Stomach smooth muscle (tissue), 2 donors: ENCODE data around the gene NXPH1.

Experiments used
- H3K27ac ChIP-seq: one replicate; pipeline ENCODE4 v1.7.0; 2013; ENCODE audit warnings: mild to moderate bottlenecking, low read length, inconsistent platforms
- H3K27me3 ChIP-seq, 2 donors: one replicate each; pipeline ENCODE4 v1.7.0; 2013; ENCODE audit warnings: low read length in 2 of 2; ENCODE audit not compliant: insufficient read depth in 2 of 2, control insufficient read depth in 1 of 2
- H3K36me3 ChIP-seq, 2 donors: one replicate each; pipeline ENCODE4 v1.7.0; 2013; ENCODE audit warnings: low read length in 2 of 2; ENCODE audit not compliant: control insufficient read depth in 2 of 2, insufficient read depth in 2 of 2
- H3K4me1 ChIP-seq: one replicate; pipeline ENCODE4 v1.7.0; 2013; ENCODE audit warnings: low read length; ENCODE audit not compliant: control insufficient read depth, insufficient read depth
- H3K4me3 ChIP-seq, 2 donors: one replicate each; pipeline ENCODE4 v1.7.0; 2013; ENCODE audit warnings: low read length in 2 of 2
- H3K9ac ChIP-seq, 2 donors: one replicate each; pipeline ENCODE4 v1.7.0; 2013; ENCODE audit warnings: low read length in 2 of 2, mild to moderate bottlenecking in 1 of 2
- H3K9me3 ChIP-seq, 2 donors: one replicate each; pipeline ENCODE4 v1.7.0; 2013; ENCODE audit warnings: low read length in 2 of 2; ENCODE audit not compliant: control insufficient read depth in 2 of 2
- donor health status: healthy.
- donor health status: Pancreatic carcinoma.

Gene NXPH1

GRCh38 chr7:8561449-8561848, 128.0 kb downstream of the NXPH1 start:
- no peak overlapping the region for H3K9ac ChIP-seq
- H3K9me3 ChIP-seq = no peaks in the 10 kb centered on the region
- no peak overlapping the region for H3K27ac ChIP-seq
- no peaks in the 10 kb centered on the region for H3K27me3 ChIP-seq
- H3K36me3 ChIP-seq = no peaks in the 10 kb centered on the region
- H3K4me1 ChIP-seq = no peaks in the 10 kb centered on the region
- no peak overlapping the region for H3K4me3 ChIP-seq

GRCh38 chr7:8564281-8564680, 130.9 kb downstream of the NXPH1 start:
- no peak overlapping the region for H3K4me3 ChIP-seq
- no peaks in the 10 kb centered on the region for H3K27me3 ChIP-seq
- no peaks in the 10 kb centered on the region for H3K4me1 ChIP-seq
- H3K36me3 ChIP-seq = no peaks in the 10 kb centered on the region
- no peak overlapping the region for H3K27ac ChIP-seq
- no peaks in the 10 kb centered on the region for H3K9me3 ChIP-seq
- H3K9ac ChIP-seq = no peak overlapping the region

GRCh38 chr7:8566016-8566415, 132.6 kb downstream of the NXPH1 start:
- Histone ChIP-seq H3K36me3 (no peaks in the 10 kb centered on the region), H3K9me3 (no peaks in the 10 kb centered on the region), H3K27ac (no peak overlapping the region), H3K4me3 (no peak overlapping the region), H3K4me1 (no peaks in the 10 kb centered on the region), H3K27me3 (no peaks in the 10 kb centered on the region), H3K9ac (no peak overlapping the region)

GRCh38 chr7:8567626-8568025, 134.2 kb downstream of the NXPH1 start:
- Histone ChIP-seq H3K36me3 (no peaks in the 10 kb centered on the region), H3K4me3 (no peak overlapping the region), H3K4me1 (no peaks in the 10 kb centered on the region), H3K9ac (no peak overlapping the region), H3K27me3 (no peaks in the 10 kb centered on the region), H3K9me3 (no peaks in the 10 kb centered on the region), H3K27ac (no peak overlapping the region)

- Histone ChIP-seq H3K27ac (no peak overlapping the region), H3K4me1 (no peaks in the 10 kb centered on the region), H3K27me3 (peaks cover 0 to 2% of the 10 kb centered on the region in 2 donors), H3K4me3 (no peak overlapping the region), H3K9me3 (no peaks in the 10 kb centered on the region), H3K9ac (no peak overlapping the region), H3K36me3 (no peaks in the 10 kb centered on the region)
Measured at GRCh38 chr7:8579661-8580194, 146.3 kb downstream of the NXPH1 start.

- Histone ChIP-seq H3K36me3 (no peaks in the 10 kb centered on the region), H3K9ac (no peak overlapping the region), H3K27ac (no peak overlapping the region), H3K27me3 (peaks cover 0 to 2% of the 10 kb centered on the region in 2 donors), H3K4me1 (no peaks in the 10 kb centered on the region), H3K9me3 (no peaks in the 10 kb centered on the region), H3K4me3 (no peak overlapping the region)
Measured at GRCh38 chr7:8581842-8582241, 148.4 kb downstream of the NXPH1 start.

GRCh38 chr7:8582728-8583127, 149.3 kb downstream of the NXPH1 start:
- Histone ChIP-seq H3K36me3 (no peaks in the 10 kb centered on the region), H3K27me3 (peaks cover 0 to 2% of the 10 kb centered on the region in 2 donors), H3K9ac (no peak overlapping the region), H3K27ac (no peak overlapping the region), H3K4me3 (no peak overlapping the region), H3K9me3 (no peaks in the 10 kb centered on the region), H3K4me1 (no peaks in the 10 kb centered on the region)

- Histone ChIP-seq H3K36me3 (no peaks in the 10 kb centered on the region), H3K4me1 (no peaks in the 10 kb centered on the region)
Measured at GRCh38 chr7:8585591-8585990, 152.2 kb downstream of the NXPH1 start.

GRCh38 chr7:8590225-8590624, 156.8 kb downstream of the NXPH1 start:
- Histone ChIP-seq H3K4me3 (no peak overlapping the region), H3K27ac (no peak overlapping the region), H3K36me3 (no peaks in the 10 kb centered on the region), H3K27me3 (no peaks in the 10 kb centered on the region), H3K9me3 (no peaks in the 10 kb centered on the region), H3K4me1 (no peaks in the 10 kb centered on the region), H3K9ac (no peak overlapping the region)

More at GRCh38 chr7:8585591-8585990, 152.2 kb downstream of the NXPH1 start:
- Histone ChIP-seq H3K4me3 (no peak overlapping the region), H3K27ac (no peak overlapping the region), H3K9ac (no peak overlapping the region), H3K27me3 (peaks cover 0 to 2% of the 10 kb centered on the region in 2 donors), H3K9me3 (no peaks in the 10 kb centered on the region)

- no peaks in the 10 kb centered on the region for H3K4me1 ChIP-seq
- H3K36me3 ChIP-seq = no peaks in the 10 kb centered on the region
- H3K9ac ChIP-seq = no peak overlapping the region
- H3K9me3 ChIP-seq = no peaks in the 10 kb centered on the region
- no peak overlapping the region for H3K27ac ChIP-seq
- H3K27me3 ChIP-seq = no peaks in the 10 kb centered on the region
- no peak overlapping the region for H3K4me3 ChIP-seq
Measured at GRCh38 chr7:8590791-8591190, 157.4 kb downstream of the NXPH1 start.

- Histone ChIP-seq H3K27me3 (no peaks in the 10 kb centered on the region), H3K4me1 (no peaks in the 10 kb centered on the region), H3K36me3 (no peaks in the 10 kb centered on the region), H3K27ac (no peak overlapping the region), H3K9ac (no peak overlapping the region), H3K9me3 (no peaks in the 10 kb centered on the region), H3K4me3 (no peak overlapping the region)
Measured at GRCh38 chr7:8591289-8591688, 157.9 kb downstream of the NXPH1 start.
